ENCODE data around the gene DTX1. TPM values are rescaled to one million over a fixed set of nuclear protein-coding genes. Genes with fewer than 3 reads are reported as not detected.
A peak's percentile ranks its signal among the peaks of the same experiment; 100 is the strongest.

Gene DTX1
- total and polyA plus RNA-seq, 2 of the 13 experiments (the other 11 are each of a cell fraction or from before 2014, with no cell fraction given), result not detected

DNA sequence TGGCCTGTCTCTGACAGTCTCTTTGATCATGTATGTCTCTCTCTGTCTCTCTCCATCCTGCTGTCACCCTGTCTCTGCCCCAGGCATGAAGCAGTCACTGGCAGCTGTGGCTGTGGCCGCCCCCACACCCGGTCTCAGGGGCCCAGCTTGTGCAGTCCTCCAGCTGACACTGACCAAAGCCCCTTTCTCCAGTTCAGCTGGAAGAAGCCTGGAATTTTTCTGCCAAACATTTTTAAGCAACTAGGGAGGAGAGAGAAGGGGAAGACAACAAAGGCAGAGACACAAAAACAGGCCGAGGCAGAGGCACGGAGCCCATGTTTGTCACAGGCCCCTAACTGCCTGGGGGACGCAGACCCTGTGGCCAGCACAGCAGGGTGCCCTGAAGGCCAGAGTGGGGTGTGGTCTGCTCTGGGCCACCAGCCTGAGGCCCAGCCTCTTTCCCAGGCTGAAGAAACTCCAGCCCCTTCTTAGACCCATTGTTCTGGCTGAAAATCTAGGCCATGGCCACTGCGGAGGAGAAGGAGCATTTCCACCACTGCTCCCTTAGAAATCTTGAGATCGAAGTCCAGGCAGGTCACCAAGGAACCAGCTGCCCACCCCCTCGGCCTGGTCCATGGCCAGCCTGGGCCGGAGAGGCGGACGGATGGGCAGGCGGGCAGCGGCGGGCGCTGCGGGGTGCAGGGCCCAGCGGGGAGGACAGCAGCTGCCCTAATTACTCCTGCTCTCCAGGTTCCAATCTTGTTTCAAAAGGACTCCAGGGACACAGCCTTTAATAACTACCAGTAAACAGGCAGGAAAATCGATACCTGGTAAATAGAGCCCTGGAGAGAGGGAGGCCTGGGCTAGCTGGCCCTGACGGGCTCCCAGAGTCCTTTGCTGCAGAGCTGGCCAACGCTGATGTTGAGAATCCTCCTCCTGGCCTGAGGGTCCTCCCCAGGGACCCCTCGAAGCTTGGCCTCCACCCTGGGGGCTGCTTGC, 14.9 kb downstream of the DTX1 start (continued):
- TF ChIP-seq UBTF (CRISPR knock-in tag; IDR thresholded peaks at IDR 0.05) (0 out of 2 replicates have a peak, but pooled peaks have one; percentile 36), MYPOP (CRISPR knock-in tag; IDR thresholded peaks at IDR 0.05) (no peak), FOXA3 (CRISPR knock-in tag; IDR thresholded peaks at IDR 0.05) (peak; percentile 81), ZNF614 (CRISPR knock-in tag; IDR thresholded peaks at IDR 0.05; ENCODE audit: borderline replicate concordance) (0 out of 2 replicates have a peak, but pooled peaks have one; percentile 16), BCL3 (CRISPR knock-in tag; IDR thresholded peaks at IDR 0.05) (no peak), ZBTB38 (CRISPR knock-in tag; IDR thresholded peaks at IDR 0.05) (0 out of 2 replicates have a peak, but pooled peaks have one; percentile 18), ELF4 (CRISPR knock-in tag; IDR thresholded peaks at IDR 0.05; ENCODE audit: borderline replicate concordance) (no peak), MTA3 (CRISPR knock-in tag; IDR thresholded peaks at IDR 0.05) (no peak), PRDM10 (CRISPR knock-in tag; IDR thresholded peaks at IDR 0.05; ENCODE audit: low read depth) (no peak), ZNF430 (CRISPR knock-in tag; IDR thresholded peaks at IDR 0.05) (peak; percentile 38; the same call in 1 of the 2 replicates), ZFP1 (CRISPR knock-in tag; IDR thresholded peaks at IDR 0.05) (0 out of 2 replicates have a peak, but pooled peaks have one; percentile 40), NR2F1 (CRISPR knock-in tag; IDR thresholded peaks at IDR 0.05) (no peak), ONECUT2 (CRISPR knock-in tag; IDR thresholded peaks at IDR 0.05) (peak; percentile 98), NR2F6 (IDR thresholded peaks at IDR 0.05) (no peak), NR2F6 (CRISPR knock-in tag; IDR thresholded peaks at IDR 0.05) (no peak), ZNF816 (CRISPR knock-in tag; IDR thresholded peaks at IDR 0.05; ENCODE audit: borderline replicate concordance) (no peak), ZNF639 (CRISPR knock-in tag; conservative IDR thresholded peaks at IDR 0.05) (no peak)
- TF ChIP-seq, protein P1, sequence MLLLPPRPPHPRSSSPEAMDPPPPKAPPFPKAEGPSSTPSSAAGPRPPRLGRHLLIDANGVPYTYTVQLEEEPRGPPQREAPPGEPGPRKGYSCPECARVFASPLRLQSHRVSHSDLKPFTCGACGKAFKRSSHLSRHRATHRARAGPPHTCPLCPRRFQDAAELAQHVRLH (CRISPR knock-in tag; IDR thresholded peaks at IDR 0.05; ENCODE audit: borderline replicate concordance, low read depth), result no peak

All from HepG2 (cell line).